RPMI8226 (cell line): ENCODE results near the gene SVBP.
"Not testable (repeated sequence)": the region's sequence is repeated elsewhere in the genome, so short reads cannot be mapped to it uniquely, and the experiment has no call there.

Experiments used
- DNase-seq: peaks from one replicate; pipeline ENCODE4 v3.0.0-alpha.2; 2015

The SVBP gene

DNA sequence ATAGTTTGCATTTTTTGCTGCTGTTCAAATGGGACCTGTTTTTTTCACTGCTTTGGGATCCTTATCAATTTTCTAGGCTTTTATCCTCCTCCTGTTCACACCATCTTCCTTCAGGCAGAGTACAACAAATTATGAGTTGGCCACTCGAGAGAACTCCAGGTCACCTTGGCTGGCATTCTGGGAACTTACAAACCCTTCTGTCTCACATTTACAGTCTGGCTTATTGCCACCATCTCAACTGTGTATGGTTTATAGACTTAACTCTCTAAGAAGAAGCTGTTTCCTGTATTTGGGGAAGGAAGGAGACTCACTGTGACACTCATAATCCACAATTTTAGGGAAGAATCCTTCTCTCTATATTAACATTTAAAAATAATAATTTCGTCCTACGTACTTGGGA, 23.8 kb upstream of the SVBP start:
- DNase-seq = no peak

- DNase-seq = no peak
Measured at GRCh38 chr1:42838482-42839190, 21.4 kb upstream of the SVBP start.

- DNase-seq = no peak
Measured at GRCh38 chr1:42837709-42838108, 20.5 kb upstream of the SVBP start.

GRCh38 chr1:42835422-42835821, 18.2 kb upstream of the SVBP start:
- no peak for DNase-seq

DNA sequence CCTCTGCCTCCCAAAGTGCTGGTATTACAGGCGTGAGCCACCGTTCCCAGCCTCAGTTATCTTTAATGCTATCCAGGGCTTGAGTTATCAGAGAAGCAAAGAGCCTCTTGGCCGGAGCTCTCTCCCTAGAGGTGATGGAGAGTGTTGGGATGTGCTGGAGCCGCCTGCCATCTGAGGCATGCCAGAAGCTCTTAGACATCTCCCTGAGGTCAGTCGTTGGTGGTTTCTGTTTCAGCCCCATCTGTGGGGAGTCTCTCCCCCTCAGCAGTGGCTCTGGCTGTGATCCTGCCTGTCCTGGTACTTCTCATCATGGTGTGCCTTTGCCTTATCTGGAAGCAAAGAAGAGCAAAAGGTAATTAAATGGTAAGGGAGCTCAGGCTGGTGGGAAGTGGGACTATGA, 17.6 kb upstream of the SVBP start:
- DNase-seq = no peak

DNA sequence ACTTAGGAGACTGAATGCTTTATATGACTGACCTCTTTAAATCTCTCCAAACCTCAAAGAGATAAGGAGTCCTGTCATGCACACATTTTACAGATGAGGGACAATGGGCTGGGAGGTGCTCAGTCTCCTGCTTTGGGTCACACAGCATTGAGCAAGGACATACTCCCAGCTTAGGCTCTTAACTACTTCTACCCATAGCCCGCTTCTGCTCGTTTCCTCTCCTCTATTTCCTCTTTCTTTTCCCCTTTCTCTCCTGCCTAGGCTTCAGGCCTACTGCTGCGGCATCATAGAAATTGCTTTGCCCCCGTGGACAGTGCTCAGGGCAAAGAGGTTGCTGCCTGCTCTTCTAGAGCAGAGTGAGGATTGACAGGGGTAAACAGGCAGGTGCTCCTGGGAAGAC, 16.8 kb upstream of the SVBP start:
- DNase-seq = no peak

- no peak for DNase-seq
Measured at GRCh38 chr1:42832641-42833240, 15.5 kb upstream of the SVBP start.

DNA sequence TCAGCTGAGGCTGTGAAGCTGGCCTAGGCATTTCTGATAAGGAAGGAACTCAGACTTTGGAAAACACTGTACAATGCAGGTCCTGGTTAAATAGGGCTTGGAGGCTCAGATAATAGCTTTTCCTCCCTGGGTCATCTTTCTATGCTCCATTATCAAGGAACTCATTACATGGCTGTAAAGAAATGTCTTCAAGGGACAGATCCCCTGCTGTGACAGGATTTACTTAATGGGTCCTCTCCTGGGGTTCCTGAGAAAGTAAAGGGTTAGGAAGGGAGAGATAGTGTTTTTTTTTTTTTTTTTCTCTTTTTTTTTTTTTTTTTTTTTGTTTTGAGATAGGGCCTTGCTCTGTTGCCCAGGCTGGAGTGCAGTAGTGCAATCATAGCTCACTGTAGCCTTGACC, 14.1 kb upstream of the SVBP start:
- DNase-seq = no peak

- no peak for DNase-seq
Measured at GRCh38 chr1:42830631-42831030, 13.4 kb upstream of the SVBP start.

- DNase-seq = no peak
Measured at GRCh38 chr1:42825036-42825851, 8.0 kb upstream of the SVBP start.

DNA sequence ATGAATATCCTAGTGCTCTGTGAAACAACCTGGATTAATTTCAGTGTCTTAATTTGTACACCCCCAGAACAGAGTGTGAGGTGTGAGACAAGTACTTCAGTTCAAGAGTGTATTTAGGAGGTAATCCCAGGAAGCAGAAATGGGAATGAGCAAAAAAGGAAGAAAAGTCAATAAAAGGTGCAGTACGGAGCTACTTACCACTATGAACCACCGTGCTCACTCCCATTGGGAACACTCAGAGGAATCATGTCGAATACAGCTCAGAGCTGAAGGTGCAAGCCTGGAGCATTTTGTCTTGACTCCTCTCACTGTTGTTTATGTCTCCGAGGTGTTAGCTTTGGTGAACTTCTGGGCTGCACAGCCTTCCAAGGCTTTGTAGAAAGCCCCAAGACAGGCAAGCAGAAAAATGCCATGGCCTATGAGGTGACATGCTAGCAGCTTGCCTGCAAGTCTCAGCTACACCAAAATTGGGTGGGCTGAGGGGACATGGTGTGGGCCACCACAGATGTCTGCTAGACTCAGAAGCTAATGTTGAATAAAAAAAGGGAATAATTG, 7.4 kb upstream of the SVBP start:
- no peak for DNase-seq

GRCh38 chr1:42822800-42823392, 5.7 kb upstream of the SVBP start:
- no peak for DNase-seq

DNA sequence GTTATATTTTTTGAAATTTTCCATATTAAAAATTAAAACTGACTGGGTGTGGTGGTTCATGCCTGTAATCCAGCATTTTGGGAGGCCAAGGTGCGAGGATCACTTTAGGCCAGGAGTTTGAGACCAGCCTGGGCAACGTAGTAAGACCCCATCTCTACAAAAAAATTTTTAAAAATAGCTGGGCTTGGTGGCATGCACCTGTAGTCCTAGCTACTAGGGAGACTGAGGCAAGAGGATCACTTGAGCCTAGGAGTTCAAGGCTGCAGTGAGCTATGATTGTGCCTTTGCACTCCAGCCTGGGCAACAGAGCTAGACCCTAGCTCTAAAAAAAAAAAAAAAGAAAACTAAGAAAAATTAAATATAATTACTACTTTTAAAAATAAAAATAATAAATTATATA, 4.5 kb upstream of the SVBP start:
- DNase-seq = no peak

GRCh38 chr1:42820813-42821212, 3.6 kb upstream of the SVBP start:
- no peak for DNase-seq

DNA sequence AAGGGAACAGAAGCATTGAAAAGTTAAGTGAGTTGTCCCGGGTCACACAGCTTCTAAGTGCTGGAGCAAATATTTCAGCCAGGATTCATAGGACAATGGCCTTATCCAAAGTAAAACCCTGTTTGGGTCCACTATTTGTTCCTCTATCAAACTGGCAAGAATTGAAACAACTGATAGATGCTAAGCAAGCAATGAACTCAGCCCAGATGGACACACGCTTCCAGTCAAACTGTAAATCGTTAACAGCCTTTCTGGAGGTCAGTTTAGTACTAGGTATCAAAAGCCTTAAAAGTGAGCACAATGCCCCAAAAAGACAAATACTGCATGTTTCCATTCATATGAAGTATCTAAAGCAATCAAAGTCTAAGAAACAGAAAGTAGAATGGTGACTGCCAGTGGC, 779 bp upstream of the SVBP start:
- DNase-seq = no peak

DNA sequence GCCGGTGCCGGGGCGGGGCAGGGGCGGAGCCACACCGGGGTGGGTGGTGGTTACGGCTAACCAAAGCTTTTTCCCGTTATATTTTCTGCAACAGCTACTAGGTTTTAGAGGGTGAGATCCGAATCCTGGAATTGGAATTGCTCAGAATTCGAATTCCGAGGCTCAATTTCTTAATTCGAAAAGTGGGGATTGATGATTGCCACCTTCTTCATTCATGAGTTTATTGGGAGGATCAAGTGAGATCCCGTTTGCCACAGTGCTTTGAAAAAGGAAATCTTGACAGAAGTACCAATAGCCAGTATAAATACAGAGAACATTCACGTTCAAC, 207 bp upstream of the SVBP start:
- no peak for DNase-seq

- DNase-seq = no peak
Measured at GRCh38 chr1:42815941-42816584, 1.1 kb downstream of the SVBP start.

DNA sequence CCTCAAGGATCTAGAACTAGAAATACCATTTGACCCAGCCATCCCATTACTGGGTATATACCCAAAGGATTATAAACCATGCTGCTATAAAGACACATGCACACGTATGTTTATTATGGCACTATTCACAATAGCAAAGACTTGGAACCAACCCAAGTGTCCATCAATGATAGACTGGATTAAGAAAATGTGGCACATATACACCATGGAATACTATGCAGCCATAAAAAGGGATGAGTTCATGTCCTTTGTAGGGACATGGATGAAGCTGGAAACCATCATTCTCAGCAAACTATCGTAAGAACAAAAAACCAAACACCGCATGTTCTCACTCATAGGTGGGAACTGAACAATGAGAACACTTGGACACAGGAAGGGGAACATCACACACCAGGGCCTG, 2.4 kb downstream of the SVBP start:
- not testable (repeated sequence) for DNase-seq

DNA sequence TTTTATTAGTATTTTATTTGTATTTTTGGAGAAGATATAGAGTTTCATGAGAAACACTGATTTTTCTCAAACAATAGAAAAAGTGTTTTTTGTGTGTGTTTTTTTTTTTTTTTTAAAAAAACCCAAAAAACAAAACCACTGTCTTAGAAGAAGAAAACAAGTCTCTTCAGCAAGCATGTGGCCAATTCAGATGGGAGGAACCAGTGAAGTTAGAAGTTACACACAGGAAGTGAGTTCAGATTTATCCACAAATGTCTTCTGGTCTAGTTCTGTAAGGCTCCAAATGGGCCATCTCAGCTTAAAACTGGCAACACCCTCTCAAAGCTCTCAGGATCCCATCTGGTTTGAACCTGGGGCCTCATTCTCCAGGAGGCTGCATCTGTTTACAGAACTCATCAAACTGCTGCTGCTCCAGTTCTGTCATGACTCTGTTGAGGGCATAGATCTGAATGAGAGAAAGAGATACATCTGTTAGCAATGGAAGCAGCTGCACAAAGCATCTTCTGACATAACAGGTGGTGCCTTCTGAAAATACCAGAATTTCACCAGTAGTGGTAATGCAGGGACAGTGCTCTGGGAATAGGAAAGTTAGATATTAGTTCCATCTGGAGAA, 10.0 kb downstream of the SVBP start:
- no peak for DNase-seq

GRCh38 chr1:42806593-42806992, 10.6 kb downstream of the SVBP start:
- DNase-seq = no peak

DNA sequence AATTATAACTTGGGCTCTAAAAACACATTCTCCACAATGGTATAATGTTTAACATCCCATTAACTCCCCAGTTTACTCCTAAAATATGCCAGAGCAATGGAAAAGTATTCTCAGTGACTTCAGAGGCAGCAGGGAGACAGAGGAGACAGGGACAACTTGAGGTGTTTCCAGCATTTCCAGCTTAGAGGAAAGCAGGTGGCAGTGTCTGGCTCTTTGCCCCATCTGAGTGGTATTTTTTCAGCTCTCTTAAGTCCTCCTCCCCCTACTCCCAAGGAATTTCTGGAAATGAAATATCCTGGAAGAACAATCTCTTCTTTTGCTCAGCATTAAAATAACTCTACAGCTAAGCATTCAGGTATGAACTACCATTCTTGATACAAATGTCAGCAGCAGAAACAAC, 11.0 kb downstream of the SVBP start:
- DNase-seq = no peak

GRCh38 chr1:42801832-42802473, 15.2 kb downstream of the SVBP start:
- no peak for DNase-seq
